Measurements from ENCODE around the gene ARHGEF16. TPM values are rescaled to one million over a fixed set of nuclear protein-coding genes. Genes with fewer than 3 reads are reported as not detected.

Gene ARHGEF16
- total RNA-seq, 4 donors from 2014 or later: 5.9 to 13.6 (median 8.4) TPM

DNA sequence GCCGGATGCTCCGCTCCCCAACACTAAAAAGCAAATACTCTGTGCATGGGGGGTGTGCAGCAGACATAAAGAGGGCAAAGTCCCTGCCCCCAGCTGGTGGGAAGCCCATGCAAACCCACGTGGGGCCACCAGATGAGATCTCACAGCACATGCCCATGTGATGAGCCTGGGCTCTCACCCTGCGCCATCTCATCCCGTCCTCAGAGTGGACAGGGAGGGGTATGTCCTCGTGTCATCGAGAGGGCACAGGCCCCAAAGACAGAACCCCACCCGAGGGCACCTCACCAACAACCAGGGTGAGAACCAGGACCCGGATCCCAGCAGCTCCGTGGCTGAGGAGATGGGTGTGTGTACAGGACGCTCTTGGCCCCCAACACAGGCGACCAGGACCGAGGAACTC is 25.1 kb upstream of the ARHGEF16 start:
- Histone ChIP-seq H3K4me3 (no peak overlapping the region), H3K27me3 (peaks cover 34% of the 10 kb centered on the region)
- TF ChIP-seq POLR2AphosphoS5 (IDR thresholded peaks at IDR 0.05): no peak
- no peak for TF ChIP-seq POLR2A (IDR thresholded peaks at IDR 0.05)
- TF ChIP-seq, protein P1, sequence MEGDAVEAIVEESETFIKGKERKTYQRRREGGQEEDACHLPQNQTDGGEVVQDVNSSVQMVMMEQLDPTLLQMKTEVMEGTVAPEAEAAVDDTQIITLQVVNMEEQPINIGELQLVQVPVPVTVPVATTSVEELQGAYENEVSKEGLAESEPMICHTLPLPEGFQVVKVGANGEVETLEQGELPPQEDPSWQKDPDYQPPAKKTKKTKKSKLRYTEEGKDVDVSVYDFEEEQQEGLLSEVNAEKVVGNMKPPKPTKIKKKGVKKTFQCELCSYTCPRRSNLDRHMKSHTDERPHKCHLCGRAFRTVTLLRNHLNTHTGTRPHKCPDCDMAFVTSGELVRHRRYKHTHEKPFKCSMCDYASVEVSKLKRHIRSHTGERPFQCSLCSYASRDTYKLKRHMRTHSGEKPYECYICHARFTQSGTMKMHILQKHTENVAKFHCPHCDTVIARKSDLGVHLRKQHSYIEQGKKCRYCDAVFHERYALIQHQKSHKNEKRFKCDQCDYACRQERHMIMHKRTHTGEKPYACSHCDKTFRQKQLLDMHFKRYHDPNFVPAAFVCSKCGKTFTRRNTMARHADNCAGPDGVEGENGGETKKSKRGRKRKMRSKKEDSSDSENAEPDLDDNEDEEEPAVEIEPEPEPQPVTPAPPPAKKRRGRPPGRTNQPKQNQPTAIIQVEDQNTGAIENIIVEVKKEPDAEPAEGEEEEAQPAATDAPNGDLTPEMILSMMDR (IDR thresholded peaks at IDR 0.05): no peak
- no peak for TF ChIP-seq EP300 (IDR thresholded peaks at IDR 0.05)

DNA sequence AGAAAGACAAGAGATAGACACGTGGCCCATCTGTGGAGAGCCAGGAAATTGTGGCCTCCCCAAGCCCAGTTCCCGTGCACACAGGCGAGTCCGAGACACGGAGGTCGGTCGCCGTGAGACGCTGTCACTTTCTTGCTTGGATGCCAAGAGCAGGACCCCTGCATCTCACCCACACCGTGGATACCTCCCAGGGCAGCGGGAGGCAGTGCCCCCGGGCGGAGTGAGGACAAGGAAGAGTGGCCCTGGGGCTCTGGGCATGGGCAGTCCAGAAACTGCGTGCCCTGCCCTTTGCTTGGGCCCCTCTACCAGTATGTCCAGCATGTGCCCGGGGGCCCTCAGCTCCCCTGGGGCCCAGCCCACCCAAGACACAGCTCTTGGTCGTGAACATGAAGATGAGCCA is 24.7 kb upstream of the ARHGEF16 start:
- Histone ChIP-seq H3K4me3 (no peak overlapping the region), H3K9me3 (no peaks in the 10 kb centered on the region), H3K27me3 (peaks cover 38% of the 10 kb centered on the region), H3K36me3 (no peaks in the 10 kb centered on the region), H3K4me1 (peaks cover under 1% of the 10 kb centered on the region), H3K27ac (no peak overlapping the region)
- 87% methylated on average over 15 of the region's 16 CpGs for WGBS
- DNase-seq (ENCODE audit: low spot score in 2 of 2): no peak
- TF ChIP-seq POLR2AphosphoS5 (IDR thresholded peaks at IDR 0.05) (no peak), POLR2A (IDR thresholded peaks at IDR 0.05) (no peak), EP300 (IDR thresholded peaks at IDR 0.05) (no peak)
- TF ChIP-seq, protein P1 (IDR thresholded peaks at IDR 0.05): no peak

More for the DNA sequence above, 25.1 kb upstream of the ARHGEF16 start:
- no peak for DNase-seq (ENCODE audit: low spot score in 2 of 2)
- Histone ChIP-seq H3K27ac (no peak overlapping the region), H3K9me3 (no peaks in the 10 kb centered on the region), H3K4me1 (peaks cover 5% of the 10 kb centered on the region), H3K36me3 (no peaks in the 10 kb centered on the region)
- WGBS: 87% methylated on average over 9 of the region's 13 CpGs

DNA sequence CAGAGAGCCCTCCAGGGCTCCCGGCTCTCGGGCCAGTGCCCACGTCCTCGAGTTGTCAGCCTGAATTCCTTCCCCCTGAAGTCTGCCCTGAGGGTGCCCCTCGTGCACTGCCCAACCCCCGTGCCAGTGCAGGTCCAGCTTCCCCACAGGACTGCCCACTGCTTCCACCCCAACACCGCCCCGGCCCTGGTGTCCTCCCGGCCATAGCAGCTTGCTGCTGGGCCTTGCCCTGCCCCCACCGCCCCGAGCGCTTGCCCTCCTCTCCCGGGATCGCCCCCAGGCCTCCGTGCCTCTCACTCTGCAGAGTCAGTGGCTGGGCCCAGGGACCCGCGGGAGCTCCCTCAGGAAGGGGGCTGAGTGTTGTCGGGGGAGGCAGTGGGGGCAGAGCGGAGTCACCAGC is 24.1 kb upstream of the ARHGEF16 start:
- Histone ChIP-seq H3K27me3 (peaks cover 41% of the 10 kb centered on the region), H3K27ac (no peak overlapping the region), H3K4me3 (no peak overlapping the region), H3K9me3 (no peaks in the 10 kb centered on the region), H3K4me1 (no peaks in the 10 kb centered on the region), H3K36me3 (no peaks in the 10 kb centered on the region)
- WGBS: 74% methylated on average over 18 of the region's 19 CpGs
- DNase-seq (ENCODE audit: low spot score in 2 of 2): no peak
- TF ChIP-seq POLR2A (IDR thresholded peaks at IDR 0.05) (no peak), POLR2AphosphoS5 (IDR thresholded peaks at IDR 0.05) (no peak), EP300 (IDR thresholded peaks at IDR 0.05) (no peak)
- TF ChIP-seq, protein P1 (IDR thresholded peaks at IDR 0.05): no peak

GRCh38 chr1:3430820-3431219 is 23.6 kb upstream of the ARHGEF16 start:
- H3K36me3 ChIP-seq: no peaks in the 10 kb centered on the region
- H3K27me3 ChIP-seq: peaks cover 41% of the 10 kb centered on the region
- TF ChIP-seq POLR2A (IDR thresholded peaks at IDR 0.05): no peak
- no peak for TF ChIP-seq POLR2AphosphoS5 (IDR thresholded peaks at IDR 0.05)
- no peak for TF ChIP-seq EP300 (IDR thresholded peaks at IDR 0.05)
- TF ChIP-seq, protein P1 (IDR thresholded peaks at IDR 0.05): no peak
- WGBS: 76% methylated on average over 22 of the region's 22 CpGs
- H3K9me3 ChIP-seq: no peaks in the 10 kb centered on the region
- H3K4me3 ChIP-seq: no peak overlapping the region
- H3K27ac ChIP-seq: no peak overlapping the region
- H3K4me1 ChIP-seq: no peaks in the 10 kb centered on the region
- no peak for DNase-seq (ENCODE audit: low spot score in 2 of 2)

GRCh38 chr1:3431266-3431665 is 23.2 kb upstream of the ARHGEF16 start:
- no peaks in the 10 kb centered on the region for H3K4me1 ChIP-seq
- H3K36me3 ChIP-seq: no peaks in the 10 kb centered on the region

More at GRCh38 chr1:3431266-3431665, 23.2 kb upstream of the ARHGEF16 start:
- H3K27ac ChIP-seq: no peak overlapping the region
- no peaks in the 10 kb centered on the region for H3K9me3 ChIP-seq
- H3K4me3 ChIP-seq: no peak overlapping the region
- peaks cover 39% of the 10 kb centered on the region for H3K27me3 ChIP-seq
- TF ChIP-seq EP300 (IDR thresholded peaks at IDR 0.05): no peak
- no peak for TF ChIP-seq POLR2A (IDR thresholded peaks at IDR 0.05)
- no peak for TF ChIP-seq POLR2AphosphoS5 (IDR thresholded peaks at IDR 0.05)
- TF ChIP-seq, protein P1 (IDR thresholded peaks at IDR 0.05): no peak
- DNase-seq (ENCODE audit: low spot score in 2 of 2): no peak
- WGBS: no CpG with 5 or more reads among the region's 12 CpGs

All from suprapubic skin (tissue), 4 donors.